Measurements from ENCODE around the gene CDH16. TPM values are rescaled to one million over a fixed set of nuclear protein-coding genes. Genes with fewer than 3 reads are reported as not detected.

CDH16 gene
- total RNA-seq, 1 donor from 2014 or later, result not detected

- Mint-ChIP-seq H3K9me3 (ENCODE audit: unreplicated experiment) (peaks cover 3% of the 10 kb centered on the region), H3K4me3 (ENCODE audit: unreplicated experiment) (peak overlapping the region; percentile 45), H3K27me3 (ENCODE audit: low read depth, unreplicated experiment) (peaks cover 8% of the 10 kb centered on the region), H3K36me3 (ENCODE audit: low read depth, unreplicated experiment) (no peaks in the 10 kb centered on the region), H3K27ac (ENCODE audit: unreplicated experiment) (peak overlapping the region; percentile 63), H3K4me1 (ENCODE audit: low read depth, unreplicated experiment) (peaks cover 31% of the 10 kb centered on the region)
- no peak overlapping the region for H3K27ac ChIP-seq (ENCODE audit: low read depth, low read length)
- peaks cover 12% of the 10 kb centered on the region for H3K4me1 ChIP-seq (ENCODE audit: insufficient read depth, low read length)
- FAIRE-seq (no peak), DNase-seq (ENCODE audit: low read depth) (peak; percentile 35)
- no peak overlapping the region for H2AFZ ChIP-seq (ENCODE audit: low read depth, low read length)
- no peaks in the 10 kb centered on the region for H3K79me2 ChIP-seq (ENCODE audit: insufficient read depth, low read length)
- H3K27me3 ChIP-seq (ENCODE audit: insufficient read depth, low read length), result no peaks in the 10 kb centered on the region
- no peak overlapping the region for H3K4me3 ChIP-seq (ENCODE audit: insufficient read depth, low read depth, low read length)
- peak overlapping the region; percentile 33 for H3K9ac ChIP-seq (ENCODE audit: low read length)
- no peak for TF ChIP-seq CTCF (IDR thresholded peaks at IDR 0.05; ENCODE audit: insufficient read depth, low read depth, low read length)
- TF ChIP-seq EZH2 (IDR thresholded peaks at IDR 0.05; ENCODE audit: insufficient read depth, low read length), result no peak
- no peaks in the 10 kb centered on the region for H4K20me1 ChIP-seq (ENCODE audit: insufficient read depth, low read length)
- H3K4me2 ChIP-seq (ENCODE audit: low read length), result peak overlapping the region; percentile 58
- H3K36me3 ChIP-seq (ENCODE audit: insufficient read depth, low read length), result no peaks in the 10 kb centered on the region
- H3K9me3 ChIP-seq (ENCODE audit: insufficient read depth, low read depth, low read length), result no peaks in the 10 kb centered on the region
Measured at GRCh38 chr16:66899945-66900710, 18.6 kb downstream of the CDH16 start.

- H3K9ac ChIP-seq (ENCODE audit: low read length), result peak overlapping the region; percentile 33
- H3K4me3 Mint-ChIP-seq (ENCODE audit: unreplicated experiment), result no peak overlapping the region
- peak overlapping the region; percentile 58 for H3K4me2 ChIP-seq (ENCODE audit: low read length)
- no peaks in the 10 kb centered on the region for H3K36me3 ChIP-seq (ENCODE audit: insufficient read depth, low read length)
- no peak overlapping the region for H3K4me3 ChIP-seq (ENCODE audit: insufficient read depth, low read depth, low read length)
- H3K9me3 ChIP-seq (ENCODE audit: insufficient read depth, low read depth, low read length), result no peaks in the 10 kb centered on the region
- H3K79me2 ChIP-seq (ENCODE audit: insufficient read depth, low read length), result no peaks in the 10 kb centered on the region
- TF ChIP-seq EZH2 (IDR thresholded peaks at IDR 0.05; ENCODE audit: insufficient read depth, low read length), result no peak
- TF ChIP-seq CTCF (IDR thresholded peaks at IDR 0.05; ENCODE audit: insufficient read depth, low read depth, low read length), result no peak
- H3K9me3 Mint-ChIP-seq (ENCODE audit: unreplicated experiment), result peaks cover 3% of the 10 kb centered on the region
- no peaks in the 10 kb centered on the region for H4K20me1 ChIP-seq (ENCODE audit: insufficient read depth, low read length)
- H3K27me3 Mint-ChIP-seq (ENCODE audit: low read depth, unreplicated experiment), result peaks cover 10% of the 10 kb centered on the region
- H3K27ac ChIP-seq (ENCODE audit: low read depth, low read length), result no peak overlapping the region
- H3K36me3 Mint-ChIP-seq (ENCODE audit: low read depth, unreplicated experiment), result peaks cover 1% of the 10 kb centered on the region
- H2AFZ ChIP-seq (ENCODE audit: low read depth, low read length), result peak overlapping the region; percentile 3
- H3K27ac Mint-ChIP-seq (ENCODE audit: unreplicated experiment), result peak overlapping the region; percentile 63
- no peaks in the 10 kb centered on the region for H3K27me3 ChIP-seq (ENCODE audit: insufficient read depth, low read length)
- DNase-seq (ENCODE audit: low read depth) (no peak), FAIRE-seq (no peak)
- peaks cover 12% of the 10 kb centered on the region for H3K4me1 ChIP-seq (ENCODE audit: insufficient read depth, low read length)
- H3K4me1 Mint-ChIP-seq (ENCODE audit: low read depth, unreplicated experiment), result peaks cover 24% of the 10 kb centered on the region
Measured at GRCh38 chr16:66899310-66899944, 19.3 kb downstream of the CDH16 start.

- no peaks in the 10 kb centered on the region for H4K20me1 ChIP-seq (ENCODE audit: insufficient read depth, low read length)
- TF ChIP-seq CTCF (IDR thresholded peaks at IDR 0.05; ENCODE audit: insufficient read depth, low read depth, low read length) (no peak), EZH2 (IDR thresholded peaks at IDR 0.05; ENCODE audit: insufficient read depth, low read length) (no peak)
- H3K9ac ChIP-seq (ENCODE audit: low read length), result no peak overlapping the region
- Mint-ChIP-seq H3K36me3 (ENCODE audit: low read depth, unreplicated experiment) (peaks cover 1% of the 10 kb centered on the region), H3K27me3 (ENCODE audit: low read depth, unreplicated experiment) (peaks cover 8% of the 10 kb centered on the region), H3K9me3 (ENCODE audit: unreplicated experiment) (peaks cover 3% of the 10 kb centered on the region), H3K4me1 (ENCODE audit: low read depth, unreplicated experiment) (peaks cover 24% of the 10 kb centered on the region), H3K4me3 (ENCODE audit: unreplicated experiment) (no peak overlapping the region), H3K27ac (ENCODE audit: unreplicated experiment) (peak overlapping the region; percentile 60)
- H3K36me3 ChIP-seq (ENCODE audit: insufficient read depth, low read length), result no peaks in the 10 kb centered on the region
- DNase-seq (ENCODE audit: low read depth), result no peak
- FAIRE-seq, result no peak
- no peaks in the 10 kb centered on the region for H3K79me2 ChIP-seq (ENCODE audit: insufficient read depth, low read length)
- H3K4me1 ChIP-seq (ENCODE audit: insufficient read depth, low read length), result peaks cover 12% of the 10 kb centered on the region
- no peaks in the 10 kb centered on the region for H3K9me3 ChIP-seq (ENCODE audit: insufficient read depth, low read depth, low read length)
- no peak overlapping the region for H3K4me2 ChIP-seq (ENCODE audit: low read length)
- H3K27ac ChIP-seq (ENCODE audit: low read depth, low read length), result no peak overlapping the region
- no peak overlapping the region for H2AFZ ChIP-seq (ENCODE audit: low read depth, low read length)
- H3K4me3 ChIP-seq (ENCODE audit: insufficient read depth, low read depth, low read length), result no peak overlapping the region
- no peaks in the 10 kb centered on the region for H3K27me3 ChIP-seq (ENCODE audit: insufficient read depth, low read length)
Measured at GRCh38 chr16:66898933-66899309, 19.8 kb downstream of the CDH16 start.
